KBM-7 (cell line): ENCODE measurements around the gene YTHDF2.
"Not testable (repeated sequence)": the region's sequence is repeated elsewhere in the genome, so short reads cannot be mapped to it uniquely, and the experiment has no call there.

ENCODE experiments used
- DNase-seq: peaks from one replicate; pipeline ENCODE4 v3.0.0-alpha.2; 2015
- in situ Hi-C: fragments of 300-500 bp; cut with MboI; formaldehyde crosslinking; loops from 2 replicates; pipeline ENCODE4 v1.14.3; 2020; ENCODE audit warnings: low sequenced_read_pairs, low pct_unique_long_range_greater_than_20kb, mixed read lengths

Gene YTHDF2

DNA sequence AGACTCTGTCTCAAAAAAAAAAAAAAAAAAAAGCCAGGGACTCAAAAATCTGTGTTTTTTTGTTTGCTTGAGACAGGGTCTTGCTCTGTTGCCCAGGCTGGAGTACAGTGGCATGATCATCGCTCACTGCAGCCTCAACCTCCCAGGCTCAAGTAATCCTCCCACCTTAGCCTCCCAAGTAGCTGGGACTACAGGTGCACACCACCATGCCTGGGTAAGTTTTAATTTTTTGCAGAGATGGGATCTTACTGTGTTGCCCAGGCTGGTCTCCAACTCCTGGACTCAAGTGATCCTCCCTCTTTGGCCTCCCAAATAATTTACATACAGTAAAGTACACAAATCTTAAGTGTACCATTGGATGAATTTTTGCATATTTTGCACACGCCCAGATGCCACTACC is 55.2 kb downstream of the YTHDF2 start:
- in situ Hi-C loops, DNase-seq: not testable (repeated sequence)

DNA sequence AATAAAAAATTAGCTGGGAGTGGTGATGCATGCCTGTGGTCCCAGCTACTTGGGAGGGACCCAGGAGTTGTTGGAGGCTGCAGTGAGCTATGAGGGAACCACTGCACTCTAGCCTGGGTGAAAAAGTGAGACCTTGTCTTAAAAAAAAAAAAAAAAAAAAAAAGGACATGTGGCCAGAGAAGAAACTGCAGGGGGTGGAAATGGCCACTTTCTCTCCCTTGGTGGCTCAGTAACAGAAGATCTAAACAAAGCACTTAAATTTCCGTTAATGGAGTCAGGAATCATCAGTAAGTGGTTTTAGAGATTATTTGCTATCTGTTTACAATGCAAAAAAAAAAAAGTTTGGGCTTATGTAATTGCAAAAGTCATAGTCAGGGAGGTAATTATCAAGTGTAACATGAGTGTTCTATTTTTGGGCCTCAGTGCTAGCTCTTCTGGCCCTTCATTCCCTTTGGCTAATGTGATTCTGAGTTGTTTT is 55.9 kb downstream of the YTHDF2 start:
- in situ Hi-C loops: no loop called here

DNA sequence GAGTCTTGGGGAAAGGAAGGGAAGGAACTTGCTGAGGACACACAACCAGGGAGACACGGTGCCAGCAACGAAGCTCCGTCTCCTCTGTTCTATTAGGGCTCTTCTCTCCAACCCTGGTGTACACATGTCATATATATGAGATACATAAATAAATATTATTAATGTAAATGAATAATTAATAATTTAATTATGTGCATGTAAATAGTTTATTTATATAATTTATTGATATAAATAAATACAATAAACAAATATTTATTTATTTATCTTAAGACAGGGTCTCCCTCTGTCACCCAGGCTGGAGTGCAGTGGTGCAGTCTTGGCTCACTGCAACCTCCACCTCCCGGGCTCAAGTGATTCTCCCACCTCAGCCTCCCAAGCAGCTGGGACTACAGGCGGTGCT is 57.8 kb downstream of the YTHDF2 start:
- DNase-seq, in situ Hi-C loops: not testable (repeated sequence)

More for the DNA sequence above, 55.9 kb downstream of the YTHDF2 start:
- no peak for DNase-seq

DNA sequence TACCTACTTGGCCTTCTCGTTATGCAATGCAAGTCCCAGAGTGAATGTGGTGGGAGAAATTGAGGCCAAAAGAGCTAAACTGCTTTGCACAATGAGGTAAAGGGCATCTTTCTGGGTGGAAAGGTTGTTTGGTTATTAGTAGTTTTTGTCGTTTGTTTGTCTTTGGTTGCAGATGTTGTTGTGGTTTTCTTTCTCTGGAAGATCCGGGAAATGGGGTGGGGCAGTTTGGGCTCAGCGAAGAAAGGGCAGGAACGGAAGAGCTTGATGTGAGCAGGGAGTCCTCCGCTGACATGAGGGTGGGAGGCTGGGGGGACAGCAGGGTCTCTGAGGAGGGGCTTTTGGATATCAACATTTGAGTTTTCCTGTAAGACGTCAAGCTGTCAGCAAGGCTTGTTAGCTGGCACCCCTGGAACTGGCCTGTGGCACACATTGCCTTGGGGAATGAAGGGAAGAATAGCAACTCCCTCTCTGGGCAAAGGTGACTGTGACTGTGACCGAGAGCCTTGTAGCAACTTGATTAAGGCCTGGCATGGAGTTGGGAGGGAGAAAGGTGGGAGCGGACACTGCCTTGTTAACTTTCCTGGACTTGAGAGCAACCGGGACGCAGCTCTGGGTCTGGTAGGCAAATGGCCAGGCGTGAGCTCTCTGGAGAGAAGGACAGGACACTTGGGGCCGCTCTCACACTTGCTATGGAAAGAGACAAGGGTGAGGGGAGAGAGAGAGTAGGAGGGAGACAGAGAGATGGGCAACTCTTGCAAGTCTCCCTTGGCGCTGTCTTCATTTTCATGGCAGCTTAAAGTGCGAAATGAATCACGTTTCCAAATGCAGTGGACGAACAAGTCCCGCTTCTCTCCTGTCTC is 59.8 kb downstream of the YTHDF2 start:
- in situ Hi-C loops: no loop called here
- DNase-seq: no peak

DNA sequence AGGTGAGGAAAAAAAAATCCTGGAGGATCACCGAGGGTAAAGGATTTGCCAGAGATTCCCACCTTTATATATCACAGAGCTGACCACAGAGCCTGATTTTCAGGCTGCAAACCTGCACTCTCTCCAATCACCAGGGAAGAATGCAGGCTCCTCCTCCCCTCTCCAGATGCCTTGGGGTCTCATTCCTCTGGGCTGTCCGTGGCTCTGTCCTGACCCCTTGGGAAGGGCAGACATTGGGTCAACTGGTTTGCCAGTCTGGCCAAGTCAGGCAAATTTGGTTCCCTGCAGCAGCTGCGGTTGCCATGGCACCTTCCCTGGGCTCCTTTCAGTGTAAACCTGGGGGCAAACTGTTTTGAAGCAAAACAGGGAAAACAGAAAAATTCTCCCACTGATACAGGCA is 63.6 kb downstream of the YTHDF2 start:
- in situ Hi-C loops: no loop called here
- DNase-seq: no peak

DNA sequence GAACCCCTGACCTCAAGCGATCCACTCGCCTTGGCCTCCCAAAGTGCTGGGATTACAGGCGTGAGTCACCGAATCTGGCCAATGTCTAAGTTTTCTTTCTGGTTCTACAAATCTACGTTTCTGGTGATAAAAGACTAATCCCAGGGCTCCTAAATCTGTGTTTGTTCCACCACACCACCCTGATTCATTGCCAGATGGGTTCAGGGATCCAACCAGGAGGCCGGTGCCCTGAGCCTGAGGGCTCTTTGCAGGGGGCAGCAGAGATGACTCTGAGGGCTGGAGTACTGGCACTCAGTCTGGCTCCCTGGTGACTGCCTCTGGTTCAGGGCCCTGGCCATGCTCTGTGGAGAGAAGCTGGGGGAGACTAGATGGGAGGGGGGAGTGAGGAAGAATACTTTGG is 64.7 kb downstream of the YTHDF2 start:
- in situ Hi-C loops: no loop called here
- no peak for DNase-seq

DNA sequence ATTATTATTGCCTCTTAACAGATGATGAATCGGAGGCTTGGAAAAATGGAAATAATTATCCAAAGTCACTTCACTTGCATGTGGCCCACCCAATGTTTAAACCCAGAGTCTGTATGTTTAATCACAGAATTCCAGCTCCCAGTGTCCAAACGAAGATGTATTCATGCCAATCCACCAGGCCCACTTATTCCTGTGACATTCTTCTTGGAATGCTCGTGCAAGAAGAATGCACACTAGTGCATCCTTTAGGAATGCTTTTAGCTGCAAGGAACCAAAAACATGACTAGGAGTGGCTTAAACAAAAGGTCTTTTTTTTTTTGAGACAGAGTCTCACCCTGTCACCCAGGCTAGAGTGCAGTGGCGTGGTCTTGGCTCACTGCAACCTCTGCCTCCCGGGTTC is 66.3 kb downstream of the YTHDF2 start:
- no peak for DNase-seq
- in situ Hi-C loops: no loop called here

DNA sequence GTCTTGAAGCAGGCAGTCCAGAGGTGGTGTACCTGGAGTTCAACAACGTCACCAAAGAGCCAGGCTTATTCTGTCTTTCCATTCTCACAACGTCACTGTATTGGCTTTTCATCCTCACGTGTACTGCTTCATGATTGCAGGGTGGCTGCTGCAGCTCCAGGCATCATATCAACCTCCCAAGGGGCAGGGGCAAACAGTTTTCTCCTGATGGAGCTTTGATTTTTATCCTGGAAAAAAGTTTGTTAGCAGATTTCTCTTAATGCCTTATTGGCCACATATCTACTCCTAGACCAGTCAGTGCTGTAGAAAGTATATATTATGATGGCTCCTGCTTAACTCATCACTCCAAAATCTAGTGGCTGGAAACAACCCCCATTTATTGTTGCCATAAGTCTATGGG is 66.9 kb downstream of the YTHDF2 start:
- no peak for DNase-seq
- in situ Hi-C loops: no loop called here

DNA sequence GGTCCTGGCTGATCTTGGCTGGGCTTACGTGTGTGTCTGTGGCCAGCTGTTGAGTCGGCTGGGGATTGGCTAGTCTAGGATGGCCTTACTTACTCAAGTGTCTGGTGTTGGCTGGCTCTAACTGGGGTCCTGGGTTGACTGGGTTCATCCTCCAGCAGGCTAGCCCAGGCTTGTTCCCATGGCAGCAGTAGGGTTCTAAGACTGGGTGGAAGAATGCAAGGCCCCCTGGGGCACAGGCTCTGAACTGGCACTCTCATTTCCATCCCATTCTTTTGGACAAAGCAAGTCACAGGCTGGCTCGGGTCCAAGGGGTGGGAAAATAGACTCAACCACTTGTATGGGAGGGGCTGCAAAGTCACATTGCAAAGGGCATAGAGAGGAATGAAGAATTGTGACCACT is 67.3 kb downstream of the YTHDF2 start:
- no peak for DNase-seq
- in situ Hi-C loops: no loop called here

DNA sequence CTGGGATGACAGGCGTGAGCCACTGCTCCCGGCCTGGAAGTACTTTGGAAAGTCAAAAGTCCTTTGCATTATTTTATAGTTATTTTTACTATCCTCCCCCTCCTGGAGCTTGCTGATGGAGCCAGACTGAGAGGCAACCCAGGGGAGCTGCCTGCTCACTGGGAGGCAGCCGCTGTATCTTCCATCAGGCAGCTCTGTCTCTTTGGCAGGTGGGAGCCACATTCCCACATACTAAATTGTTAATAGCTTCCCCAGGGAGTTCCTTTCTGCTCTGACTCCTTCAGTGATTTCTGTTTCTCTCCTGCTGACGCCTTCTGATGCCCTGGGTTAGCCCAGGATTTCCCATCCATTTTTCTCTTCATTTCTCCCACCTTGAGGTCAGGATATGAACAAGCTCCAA is 70.3 kb downstream of the YTHDF2 start:
- in situ Hi-C loops: no loop called here
- no peak for DNase-seq

DNA sequence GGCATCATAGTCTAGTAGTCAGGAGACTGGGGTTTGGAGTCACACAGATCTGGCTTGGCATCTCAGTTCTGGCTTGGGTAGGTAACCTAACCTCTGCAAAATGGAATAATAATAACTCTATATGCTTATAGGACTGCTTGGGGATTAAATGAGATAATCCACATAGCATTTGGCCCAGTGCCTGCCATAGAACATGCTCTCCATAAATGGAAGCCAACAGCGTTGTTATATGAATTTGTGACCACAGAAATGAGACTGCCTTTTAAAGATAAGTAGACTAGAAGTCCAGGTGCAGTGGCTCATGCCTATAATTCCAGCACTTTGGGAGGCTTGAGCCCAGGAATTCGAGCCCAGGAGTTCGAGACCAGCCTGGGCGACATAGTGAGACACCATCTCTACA is 71.2 kb downstream of the YTHDF2 start:
- in situ Hi-C loops: no loop called here
- DNase-seq: no peak

DNA sequence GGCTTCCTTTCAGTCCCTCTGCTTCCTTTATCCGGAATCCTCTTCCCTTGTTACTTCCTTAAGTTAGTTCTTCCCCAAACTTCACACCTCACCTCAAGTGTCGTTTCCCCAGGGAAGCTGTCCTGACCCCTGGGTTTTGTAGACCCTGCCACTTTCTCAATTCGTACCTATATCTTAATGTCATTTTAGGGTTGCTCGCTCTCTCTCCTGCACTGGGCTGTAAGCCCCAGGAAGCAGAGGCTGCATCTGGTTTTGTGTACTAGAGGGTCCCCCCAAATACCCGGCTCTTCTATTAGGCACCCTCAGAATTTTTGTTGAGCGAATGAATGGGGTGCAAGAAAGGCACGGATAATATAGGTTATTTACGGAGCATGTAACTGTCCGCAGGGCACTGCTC is 74.6 kb downstream of the YTHDF2 start:
- DNase-seq: no peak
- in situ Hi-C loops: no loop called here

DNA sequence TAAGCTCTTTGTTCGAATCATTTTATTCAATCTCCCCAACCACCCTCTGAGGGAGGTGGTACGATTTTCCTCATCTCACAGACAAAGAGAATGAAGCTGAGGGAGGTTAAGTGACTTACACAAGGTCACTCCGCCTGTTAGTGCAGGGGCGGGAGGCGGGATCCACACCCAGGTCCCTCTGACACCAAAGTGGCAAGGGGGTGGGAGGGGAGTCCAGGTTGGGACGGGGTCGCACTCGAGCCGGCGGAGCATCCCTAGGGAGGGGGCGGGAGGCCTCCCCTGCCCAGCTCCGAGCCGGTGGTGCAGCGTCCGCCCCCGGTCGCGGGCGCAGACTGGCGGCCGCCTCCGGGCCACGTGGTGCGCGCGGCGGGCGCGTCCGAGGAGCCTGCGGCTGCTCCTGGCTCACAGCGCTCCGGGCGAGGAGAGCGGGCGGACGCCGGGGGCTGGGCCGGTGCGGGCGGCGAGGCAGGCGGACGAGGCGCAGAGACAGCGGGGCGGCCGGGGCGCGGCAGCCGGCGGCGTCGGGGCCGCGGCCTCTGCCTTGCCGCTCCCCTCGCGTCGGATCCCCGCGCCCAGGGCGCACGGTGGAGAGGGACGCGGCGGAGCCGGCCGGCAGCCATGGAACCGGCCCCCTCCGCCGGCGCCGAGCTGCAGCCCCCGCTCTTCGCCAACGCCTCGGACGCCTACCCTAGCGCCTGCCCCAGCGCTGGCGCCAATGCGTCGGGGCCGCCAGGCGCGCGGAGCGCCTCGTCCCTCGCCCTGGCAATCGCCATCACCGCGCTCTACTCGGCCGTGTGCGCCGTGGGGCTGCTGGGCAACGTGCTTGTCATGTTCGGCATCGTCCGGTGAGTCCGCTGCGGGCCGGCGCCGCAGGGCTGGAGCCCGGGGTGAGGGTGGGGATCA is 75.3 kb downstream of the YTHDF2 start, which contains the start of gene OPRD1:
Gene OPRD1, plus strand, starts transcription at position 405 of the 903 bp plus-strand sequence. Its CDS starts 214 bp downstream, at position 619.
- no peak for DNase-seq
- in situ Hi-C loops: no loop called here

DNA sequence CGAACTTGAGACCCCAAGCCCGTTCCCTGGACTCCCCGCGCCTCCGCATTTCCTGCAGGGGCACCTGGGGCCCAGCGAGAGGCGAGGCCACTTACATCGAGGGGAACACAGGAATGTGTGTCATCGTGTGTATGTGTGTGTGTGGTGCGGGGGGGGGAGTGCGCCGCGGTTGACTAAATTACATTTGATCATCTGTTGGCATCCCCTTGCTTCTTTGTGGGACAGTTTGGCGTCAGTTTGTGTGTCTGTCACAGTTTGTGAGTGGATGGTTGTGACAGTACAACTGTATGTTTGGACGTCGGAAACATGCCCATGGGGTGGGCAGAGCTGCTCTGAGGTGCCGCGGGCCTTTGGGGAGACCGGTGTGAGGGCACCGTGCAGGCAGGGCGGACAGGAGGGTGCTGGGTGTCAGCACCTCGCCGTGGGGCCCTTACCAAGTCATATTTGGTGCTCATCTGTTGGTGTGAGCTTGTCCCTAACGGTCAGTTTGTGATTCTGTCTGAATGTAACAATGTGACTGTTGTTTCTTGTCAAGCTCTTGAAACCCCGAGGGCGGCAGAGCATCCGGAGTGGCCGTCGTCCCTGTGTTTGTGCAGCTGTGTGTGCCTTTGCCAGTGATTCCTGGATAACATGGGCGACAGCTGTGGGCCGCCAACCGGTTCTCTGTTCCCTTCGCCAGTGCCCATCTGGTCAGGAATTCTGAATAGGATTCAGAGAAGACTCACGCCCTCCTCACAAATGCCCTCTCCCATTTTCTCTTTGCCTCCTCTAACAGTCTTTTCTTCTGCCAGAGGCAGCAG is 76.1 kb downstream of the YTHDF2 start:
- in situ Hi-C loops: no loop called here
- DNase-seq: no peak

DNA sequence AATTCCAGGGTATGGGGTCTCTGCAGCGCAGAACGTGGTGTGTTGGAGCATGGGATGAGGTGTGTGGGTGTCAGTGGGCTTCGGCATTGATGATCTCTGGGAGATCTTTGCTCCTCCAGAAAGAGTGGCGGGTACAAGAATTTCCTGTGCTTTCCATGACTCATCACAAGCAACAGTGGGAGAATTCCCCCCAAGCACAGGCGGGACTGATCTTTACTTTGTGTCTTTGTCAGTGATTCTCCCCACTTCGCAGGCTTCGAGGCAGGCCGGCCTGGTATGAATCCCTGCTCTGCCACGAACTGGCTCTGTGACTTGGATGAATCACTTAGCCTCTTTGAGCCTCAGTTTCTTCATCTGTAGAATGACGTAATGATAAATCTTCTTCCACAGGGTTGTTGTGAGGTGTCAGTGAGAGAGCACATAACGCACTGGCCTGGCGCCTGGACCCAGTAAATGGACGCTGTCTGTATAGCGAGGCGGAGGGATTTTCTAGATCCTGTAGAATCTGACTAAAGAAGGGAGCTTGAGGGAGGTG is 77.3 kb downstream of the YTHDF2 start:
- in situ Hi-C loops: no loop called here
- DNase-seq: no peak

DNA sequence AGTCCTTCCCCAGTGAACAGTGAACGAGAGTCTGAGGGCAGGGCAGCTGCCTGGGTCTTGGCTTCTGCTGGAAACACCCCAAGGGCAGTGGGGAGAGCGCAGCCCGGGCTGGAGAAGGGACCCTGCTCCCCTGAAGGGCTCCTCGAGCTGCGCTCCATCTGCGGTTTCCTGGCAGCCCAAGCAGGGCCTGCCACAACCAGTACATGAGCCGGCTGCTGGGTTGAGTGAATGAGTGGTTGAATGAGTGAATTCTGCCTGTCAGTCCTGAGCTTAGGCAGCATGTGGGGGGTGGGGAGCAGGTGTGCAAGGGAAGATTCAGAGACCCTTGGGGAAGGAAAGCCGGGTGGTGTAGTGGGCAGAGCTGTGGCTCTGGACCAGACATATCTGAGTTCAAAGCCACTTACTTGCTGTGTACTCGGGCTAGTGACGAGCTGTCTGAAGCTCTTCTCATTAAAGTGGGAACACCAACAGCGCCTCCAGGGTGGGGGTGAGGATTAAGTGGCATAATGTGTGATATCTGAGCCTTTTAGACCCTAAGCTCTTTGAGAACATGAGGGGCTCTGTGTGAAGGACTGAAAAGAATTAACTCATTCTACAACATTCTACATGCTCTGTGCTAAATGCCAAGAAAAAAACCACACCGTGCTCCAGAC is 78.9 kb downstream of the YTHDF2 start:
- peak; percentile 23 for DNase-seq

DNA sequence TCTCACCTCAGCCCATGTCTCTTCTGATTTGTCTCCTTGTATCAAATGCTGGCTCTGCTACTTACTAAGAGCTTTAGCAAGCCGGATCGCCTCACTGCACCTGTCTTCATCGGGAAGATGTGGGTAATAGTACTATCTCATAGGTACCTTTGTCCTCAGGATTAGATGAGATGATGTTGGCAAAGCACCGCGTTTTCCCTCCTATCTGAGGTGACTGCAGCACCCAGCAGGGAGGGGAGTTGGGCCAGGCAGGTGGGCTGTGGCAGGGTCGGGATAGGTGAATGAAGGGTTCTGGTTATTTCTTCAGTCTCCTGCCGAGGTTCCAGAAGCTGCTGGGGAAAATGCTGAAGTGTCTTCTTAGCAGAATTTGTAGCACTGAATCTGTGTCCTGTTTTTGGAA is 80.4 kb downstream of the YTHDF2 start:
- DNase-seq: no peak
- in situ Hi-C loops: no loop called here

More for the DNA sequence above, 78.9 kb downstream of the YTHDF2 start:
- in situ Hi-C loops: no loop called here

DNA sequence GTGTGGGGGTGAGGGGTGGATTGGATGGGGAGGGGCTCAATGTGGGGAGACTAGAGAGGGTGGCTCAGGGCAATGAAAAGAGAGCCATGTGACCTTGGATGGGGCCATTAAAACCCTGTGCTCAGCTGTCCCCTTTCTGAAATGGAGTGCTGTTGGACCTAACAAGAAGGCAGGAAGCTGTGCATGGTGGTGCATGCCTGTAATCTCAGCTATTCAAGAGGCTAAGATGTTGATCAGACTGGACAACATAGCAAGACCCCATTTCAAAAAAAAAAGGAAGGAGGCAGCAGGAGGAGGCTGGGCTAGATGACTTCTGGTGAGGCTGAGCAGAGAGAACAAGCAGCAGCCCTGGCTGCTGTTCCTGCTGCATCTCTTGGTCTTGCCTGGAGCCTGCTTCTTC is 82.3 kb downstream of the YTHDF2 start:
- no peak for DNase-seq
- in situ Hi-C loops: no loop called here
